Keratinocyte (primary cell): ENCODE measurements around the gene KLF11. TPM values are rescaled to one million over a fixed set of nuclear protein-coding genes. Genes with fewer than 3 reads are reported as not detected.

Experiments used
- DNase-seq: peaks from one replicate; pipeline ENCODE4 v3.0.0-alpha.2; 2011; ENCODE audit warnings: low read depth, missing footprints, low spot score
- FAIRE-seq: peaks from 2 replicates; lab custom pipeline; 2011; peaks lifted over from hg19 to GRCh38; lab: Jason Lieb, UNC
- H2AFZ ChIP-seq: 2 replicates; pipeline ENCODE4 v1.6.0; 2012; ENCODE audit warnings: low read length, control low read depth, inconsistent platforms; ENCODE audit not compliant: control insufficient read depth
- H3K27ac ChIP-seq: 2 replicates; pipeline ENCODE4 v1.5.1; 2011; ENCODE audit warnings: low read length; ENCODE audit not compliant: control insufficient read depth, insufficient read depth
- H3K27me3 ChIP-seq: 3 replicates; pipeline ENCODE4 v1.6.0; 2011; ENCODE audit warnings: low read length; ENCODE audit not compliant: control insufficient read depth, insufficient read depth; ENCODE audit errors: extremely low read depth
- H3K36me3 ChIP-seq, 2 experiments: 2 replicates in 1 of 2; 3 replicates in 1 of 2; pipeline ENCODE4 v1.5.1; 2011; ENCODE audit warnings: low read length in 2 of 2, mild to moderate bottlenecking in 1 of 2; ENCODE audit not compliant: control insufficient read depth in 2 of 2, insufficient read depth in 2 of 2; ENCODE audit errors: extremely low read depth in 1 of 2
- H3K4me1 ChIP-seq: 3 replicates; pipeline ENCODE4 v1.5.1; 2011; ENCODE audit warnings: low read length; ENCODE audit not compliant: control insufficient read depth, insufficient read depth; ENCODE audit errors: extremely low read depth
- H3K4me2 ChIP-seq: 3 replicates; pipeline ENCODE4 v1.6.0; 2011; ENCODE audit warnings: low read depth, low read length; ENCODE audit not compliant: control insufficient read depth, insufficient read depth; ENCODE audit errors: extremely low read depth
- H3K4me3 ChIP-seq, 3 experiments: fragments of 200-600 bp in 1 of 3; sonication (generic) in 1 of 3; 2 replicates in 2 of 3; 3 replicates in 1 of 3; pipeline ENCODE4 v1.5.1; 2011 to 2016; ENCODE audit warnings: low read length in 3 of 3, mild to moderate bottlenecking in 3 of 3, control low read depth in 2 of 3, inconsistent platforms in 1 of 3, low read depth in 1 of 3, mixed read lengths in 1 of 3, mixed run types in 1 of 3, moderate library complexity in 1 of 3; ENCODE audit not compliant: control insufficient read depth in 2 of 3, insufficient read depth in 2 of 3; ENCODE audit errors: extremely low read depth in 1 of 3
- H3K79me2 ChIP-seq: 2 replicates; pipeline ENCODE4 v1.6.0; 2012; ENCODE audit warnings: low read length; ENCODE audit not compliant: control insufficient read depth, insufficient read depth
- H3K9ac ChIP-seq: 3 replicates; pipeline ENCODE4 v1.6.0; 2011; ENCODE audit warnings: low read length; ENCODE audit not compliant: control insufficient read depth, insufficient read depth; ENCODE audit errors: extremely low read depth
- H3K9me1 ChIP-seq: 3 replicates; pipeline ENCODE4 v1.6.0; 2011; ENCODE audit warnings: low read length; ENCODE audit not compliant: control insufficient read depth, insufficient read depth; ENCODE audit errors: extremely low read depth
- H3K9me3 ChIP-seq: 2 replicates; pipeline ENCODE4 v1.5.1; 2012; ENCODE audit warnings: low read depth, low read length; ENCODE audit not compliant: control insufficient read depth
- H4K20me1 ChIP-seq: 3 replicates; pipeline ENCODE4 v1.6.0; 2011; ENCODE audit warnings: low read length; ENCODE audit not compliant: control insufficient read depth, insufficient read depth; ENCODE audit errors: extremely low read depth
- CTCF ChIP-seq, 3 experiments: IDR thresholded peaks in 1 of 3; conservative IDR thresholded peaks in 1 of 3; optimal IDR thresholded peaks in 1 of 3; 2 replicates in 2 of 3; 3 replicates in 1 of 3; pipeline versions ENCODE3 to v1.5.1; 2011; ENCODE audit warnings: low read length in 3 of 3, mild to moderate bottlenecking in 3 of 3, moderate library complexity in 2 of 3, control low read depth in 1 of 3, inconsistent platforms in 1 of 3; ENCODE audit not compliant: insufficient read depth in 2 of 3; ENCODE audit errors: extremely low read depth in 1 of 3
- EZH2 ChIP-seq: IDR thresholded peaks from one replicate; pipeline ENCODE4 v1.6.1; 2012; ENCODE audit warnings: inconsistent platforms, mild to moderate bottlenecking, low read length, moderate library complexity
- dilution Hi-C: fragments of 300-500 bp; cut with MboI; formaldehyde crosslinking; loops from one replicate; pipeline ENCODE4 v1.7.0; 2020; ENCODE audit warnings: low sequenced_read_pairs; ENCODE audit not compliant: extremely low pct_ligation_motif_present
- polyA plus RNA-seq, 5 experiments: library from polyadenylated mRNA; depleted of rRNA in 3 of 5; stranded (reverse) in 3 of 5; stranded (forward) in 1 of 5; unstranded in 1 of 5; fragments of >200 nt; gene quantifications; 1 replicate in 1 of 5; 2 replicates in 3 of 5; 3 replicates in 1 of 5; pipeline versions ENCODE4 v1.2.1 to v1.2.3, GENCODE V29; 2011 to 2012; ENCODE audit warnings: missing spikeins in 2 of 5, low read depth in 1 of 5, low replicate concordance in 1 of 5

KLF11 gene
- polyA plus RNA-seq, 1 donor (not counting 4 experiments of a cell fraction or from before 2014, with no cell fraction given): 7.0 TPM

- no peaks in the 10 kb centered on the region for H3K36me3 ChIP-seq
- no peak overlapping the region for H3K9ac ChIP-seq
- no peaks in the 10 kb centered on the region for H4K20me1 ChIP-seq
- no peak overlapping the region for H2AFZ ChIP-seq
- dilution Hi-C loops: no loop called here
- H3K4me2 ChIP-seq: no peak overlapping the region
- H3K9me3 ChIP-seq: no peaks in the 10 kb centered on the region
- H3K9me1 ChIP-seq: no peaks in the 10 kb centered on the region
- no peaks in the 10 kb centered on the region for H3K4me1 ChIP-seq
- DNase-seq (no peak), FAIRE-seq (no peak)
- H3K79me2 ChIP-seq: no peaks in the 10 kb centered on the region
- no peak for TF ChIP-seq EZH2
- no peak for TF ChIP-seq CTCF (optimal IDR thresholded peaks at IDR 0.05 in 1 of 3, IDR thresholded peaks at IDR 0.05 in 1 of 3, conservative IDR thresholded peaks at IDR 0.05 in 1 of 3; ENCODE audit: extremely low read depth in 1 of 3, insufficient read depth in 2 of 3, low read length in 3 of 3)
- peaks cover 3% of the 10 kb centered on the region for H3K27me3 ChIP-seq
- H3K4me3 ChIP-seq: no peak overlapping the region
- H3K27ac ChIP-seq: no peak overlapping the region
Observed at GRCh38 chr2:10063566-10063965, 20.2 kb downstream of the KLF11 start.

- H3K9me1 ChIP-seq: no peaks in the 10 kb centered on the region
- H3K4me1 ChIP-seq: no peaks in the 10 kb centered on the region
- no peak overlapping the region for H3K4me2 ChIP-seq
- no peaks in the 10 kb centered on the region for H3K79me2 ChIP-seq
- no peak for FAIRE-seq
- H3K36me3 ChIP-seq: no peaks in the 10 kb centered on the region
- no peaks in the 10 kb centered on the region for H4K20me1 ChIP-seq
- no peak overlapping the region for H3K9ac ChIP-seq
- dilution Hi-C loops: no loop called here
- H2AFZ ChIP-seq: no peak overlapping the region
- no peak for DNase-seq
- no peak overlapping the region for H3K4me3 ChIP-seq
- TF ChIP-seq CTCF (optimal IDR thresholded peaks at IDR 0.05 in 1 of 3, IDR thresholded peaks at IDR 0.05 in 1 of 3, conservative IDR thresholded peaks at IDR 0.05 in 1 of 3; ENCODE audit: extremely low read depth in 1 of 3, insufficient read depth in 2 of 3, low read length in 3 of 3) (no peak), EZH2 (no peak)
- H3K9me3 ChIP-seq: no peaks in the 10 kb centered on the region
- peaks cover 3% of the 10 kb centered on the region for H3K27me3 ChIP-seq
- no peak overlapping the region for H3K27ac ChIP-seq
Observed at GRCh38 chr2:10064932-10065772, 21.8 kb downstream of the KLF11 start.
